GM18517 (cell line): ENCODE results near the gene LITAF.

ENCODE experiments used
- ATAC-seq: cut with Tn5 transposase; IDR thresholded peaks from one replicate; pipeline ENCODE4 v1.9.1; 2021; ENCODE audit warnings: mild to moderate bottlenecking, moderate library complexity; ENCODE audit not compliant: unreplicated experiment

Gene LITAF

GRCh38 chr16:11554053-11554452 lies 32.7 kb downstream of the LITAF start:
- no peak for ATAC-seq

GRCh38 chr16:11553371-11553770 lies 33.3 kb downstream of the LITAF start:
- ATAC-seq: no peak

- ATAC-seq: no peak
Observed at GRCh38 chr16:11552440-11552839, 34.3 kb downstream of the LITAF start.

GRCh38 chr16:11551842-11552241 lies 34.9 kb downstream of the LITAF start:
- no peak for ATAC-seq

- ATAC-seq: no peak
Observed at GRCh38 chr16:11550791-11551498, 35.8 kb downstream of the LITAF start.

GRCh38 chr16:11547118-11547916 lies 39.4 kb downstream of the LITAF start:
- ATAC-seq: no peak

- no peak for ATAC-seq
Observed at GRCh38 chr16:11546608-11547061, 40.1 kb downstream of the LITAF start.

- ATAC-seq: no peak
Observed at GRCh38 chr16:11543661-11544393, 42.9 kb downstream of the LITAF start.

GRCh38 chr16:11542069-11542744 lies 44.5 kb downstream of the LITAF start:
- ATAC-seq: no peak

- no peak for ATAC-seq
Observed at GRCh38 chr16:11539641-11540050, 47.1 kb downstream of the LITAF start.

GRCh38 chr16:11538880-11539279 lies 47.8 kb downstream of the LITAF start:
- ATAC-seq: no peak

- ATAC-seq: no peak
Observed at GRCh38 chr16:11536104-11536866, 50.4 kb downstream of the LITAF start.

- ATAC-seq: no peak
Observed at GRCh38 chr16:11535494-11535893, 51.2 kb downstream of the LITAF start.

- ATAC-seq: no peak
Observed at GRCh38 chr16:11534262-11534661, 52.5 kb downstream of the LITAF start.

- no peak for ATAC-seq
Observed at GRCh38 chr16:11533588-11533987, 53.1 kb downstream of the LITAF start.

GRCh38 chr16:11530171-11530940 lies 56.4 kb downstream of the LITAF start:
- ATAC-seq: no peak

GRCh38 chr16:11529285-11529684 lies 57.4 kb downstream of the LITAF start:
- no peak for ATAC-seq

- ATAC-seq: no peak
Observed at GRCh38 chr16:11528053-11528452, 58.7 kb downstream of the LITAF start.

GRCh38 chr16:11526655-11527350 lies 59.9 kb downstream of the LITAF start:
- no peak for ATAC-seq
